BE2C (cell line): ENCODE measurements around the gene RTN3. TPM values are rescaled to one million over a fixed set of nuclear protein-coding genes. Genes with fewer than 3 reads are reported as not detected.
"Not testable (repeated sequence)": the region's sequence is repeated elsewhere in the genome, so short reads cannot be mapped to it uniquely, and the experiment has no call there.

Experiments
- DNase-seq: peaks from one replicate; pipeline ENCODE4 v3.0.0-alpha.2; 2020
- H3K27me3 ChIP-seq: fragments of 250-450 bp; sonication (Bioruptor Pico); 2 replicates; pipeline ENCODE4 v1.5.1; 2020; ENCODE audit warnings: mild to moderate bottlenecking
- H3K36me3 ChIP-seq: fragments of 250-450 bp; sonication (Bioruptor Pico); 2 replicates; pipeline ENCODE4 v1.5.1; 2020; ENCODE audit warnings: mild to moderate bottlenecking
- H3K4me1 ChIP-seq: fragments of 250-450 bp; sonication (Bioruptor Pico); 2 replicates; pipeline ENCODE4 v1.5.1; 2020
- H3K4me3 ChIP-seq: 2 replicates; pipeline ENCODE4 v1.5.1; 2011; ENCODE audit warnings: low read depth, low read length
- H3K9me3 ChIP-seq: fragments of 250-450 bp; sonication (Bioruptor Pico); 2 replicates; pipeline ENCODE4 v1.5.1; 2020
- polyA plus RNA-seq: library from polyadenylated mRNA; unstranded; fragments of >200 nt; gene quantifications from one replicate; pipeline ENCODE4 v1.2.1, GENCODE V29; 2012; ENCODE audit warnings: low read depth, missing spikeins; ENCODE audit not compliant: insufficient read length, insufficient read depth
- TF ChIP-seq, protein P1 (sequence below): IDR thresholded peaks from 2 replicates; pipeline ENCODE4 v1.5.1; 2012; ENCODE audit warnings: mild to moderate bottlenecking, low read depth, low read length

The RTN3 gene, protein sequence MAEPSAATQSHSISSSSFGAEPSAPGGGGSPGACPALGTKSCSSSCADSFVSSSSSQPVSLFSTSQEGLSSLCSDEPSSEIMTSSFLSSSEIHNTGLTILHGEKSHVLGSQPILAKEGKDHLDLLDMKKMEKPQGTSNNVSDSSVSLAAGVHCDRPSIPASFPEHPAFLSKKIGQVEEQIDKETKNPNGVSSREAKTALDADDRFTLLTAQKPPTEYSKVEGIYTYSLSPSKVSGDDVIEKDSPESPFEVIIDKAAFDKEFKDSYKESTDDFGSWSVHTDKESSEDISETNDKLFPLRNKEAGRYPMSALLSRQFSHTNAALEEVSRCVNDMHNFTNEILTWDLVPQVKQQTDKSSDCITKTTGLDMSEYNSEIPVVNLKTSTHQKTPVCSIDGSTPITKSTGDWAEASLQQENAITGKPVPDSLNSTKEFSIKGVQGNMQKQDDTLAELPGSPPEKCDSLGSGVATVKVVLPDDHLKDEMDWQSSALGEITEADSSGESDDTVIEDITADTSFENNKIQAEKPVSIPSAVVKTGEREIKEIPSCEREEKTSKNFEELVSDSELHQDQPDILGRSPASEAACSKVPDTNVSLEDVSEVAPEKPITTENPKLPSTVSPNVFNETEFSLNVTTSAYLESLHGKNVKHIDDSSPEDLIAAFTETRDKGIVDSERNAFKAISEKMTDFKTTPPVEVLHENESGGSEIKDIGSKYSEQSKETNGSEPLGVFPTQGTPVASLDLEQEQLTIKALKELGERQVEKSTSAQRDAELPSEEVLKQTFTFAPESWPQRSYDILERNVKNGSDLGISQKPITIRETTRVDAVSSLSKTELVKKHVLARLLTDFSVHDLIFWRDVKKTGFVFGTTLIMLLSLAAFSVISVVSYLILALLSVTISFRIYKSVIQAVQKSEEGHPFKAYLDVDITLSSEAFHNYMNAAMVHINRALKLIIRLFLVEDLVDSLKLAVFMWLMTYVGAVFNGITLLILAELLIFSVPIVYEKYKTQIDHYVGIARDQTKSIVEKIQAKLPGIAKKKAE
- 120 TPM for polyA plus RNA-seq

DNA sequence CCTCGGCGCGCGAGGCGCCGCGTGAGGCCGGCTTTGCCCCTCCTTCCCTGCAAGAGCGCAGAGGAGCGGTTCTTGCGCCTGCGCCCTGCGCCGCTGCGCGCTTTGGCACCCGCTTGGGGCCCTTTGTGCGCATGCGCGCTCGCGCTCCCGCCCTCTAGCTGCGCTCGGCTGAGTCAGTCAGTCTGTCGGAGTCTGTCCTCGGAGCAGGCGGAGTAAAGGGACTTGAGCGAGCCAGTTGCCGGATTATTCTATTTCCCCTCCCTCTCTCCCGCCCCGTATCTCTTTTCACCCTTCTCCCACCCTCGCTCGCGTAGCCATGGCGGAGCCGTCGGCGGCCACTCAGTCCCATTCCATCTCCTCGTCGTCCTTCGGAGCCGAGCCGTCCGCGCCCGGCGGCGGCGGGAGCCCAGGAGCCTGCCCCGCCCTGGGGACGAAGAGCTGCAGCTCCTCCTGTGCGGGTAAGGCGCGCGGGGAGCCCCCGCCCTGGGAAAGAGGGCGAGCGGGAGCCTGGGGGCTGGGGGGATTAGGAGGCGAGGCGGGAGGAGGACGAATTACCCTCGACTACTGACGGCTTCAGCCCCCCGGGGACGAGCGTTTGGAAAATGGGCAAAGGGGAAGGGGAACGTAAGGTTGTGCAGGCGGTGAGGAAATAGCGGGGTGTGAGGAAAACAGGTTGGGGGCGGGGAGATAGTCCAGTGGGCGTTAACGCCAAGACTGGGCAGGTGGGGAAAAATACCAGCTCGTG, at the start of gene RTN3:
Gene RTN3 (plus strand): TSS at position 180 of the 745 bp plus-strand sequence. CDS start 137 bp downstream, at position 317.
- no peaks in the 10 kb centered on the region for H3K4me1 ChIP-seq
- TF ChIP-seq, protein P1, sequence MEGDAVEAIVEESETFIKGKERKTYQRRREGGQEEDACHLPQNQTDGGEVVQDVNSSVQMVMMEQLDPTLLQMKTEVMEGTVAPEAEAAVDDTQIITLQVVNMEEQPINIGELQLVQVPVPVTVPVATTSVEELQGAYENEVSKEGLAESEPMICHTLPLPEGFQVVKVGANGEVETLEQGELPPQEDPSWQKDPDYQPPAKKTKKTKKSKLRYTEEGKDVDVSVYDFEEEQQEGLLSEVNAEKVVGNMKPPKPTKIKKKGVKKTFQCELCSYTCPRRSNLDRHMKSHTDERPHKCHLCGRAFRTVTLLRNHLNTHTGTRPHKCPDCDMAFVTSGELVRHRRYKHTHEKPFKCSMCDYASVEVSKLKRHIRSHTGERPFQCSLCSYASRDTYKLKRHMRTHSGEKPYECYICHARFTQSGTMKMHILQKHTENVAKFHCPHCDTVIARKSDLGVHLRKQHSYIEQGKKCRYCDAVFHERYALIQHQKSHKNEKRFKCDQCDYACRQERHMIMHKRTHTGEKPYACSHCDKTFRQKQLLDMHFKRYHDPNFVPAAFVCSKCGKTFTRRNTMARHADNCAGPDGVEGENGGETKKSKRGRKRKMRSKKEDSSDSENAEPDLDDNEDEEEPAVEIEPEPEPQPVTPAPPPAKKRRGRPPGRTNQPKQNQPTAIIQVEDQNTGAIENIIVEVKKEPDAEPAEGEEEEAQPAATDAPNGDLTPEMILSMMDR: no peak
- no peaks in the 10 kb centered on the region for H3K27me3 ChIP-seq
- H3K9me3 ChIP-seq: no peaks in the 10 kb centered on the region
- peak within 1 kb of the TSS; percentile 83 for H3K4me3 ChIP-seq
- peak; percentile 94 for DNase-seq
- H3K36me3 ChIP-seq: no peaks in the 10 kb centered on the region

DNA sequence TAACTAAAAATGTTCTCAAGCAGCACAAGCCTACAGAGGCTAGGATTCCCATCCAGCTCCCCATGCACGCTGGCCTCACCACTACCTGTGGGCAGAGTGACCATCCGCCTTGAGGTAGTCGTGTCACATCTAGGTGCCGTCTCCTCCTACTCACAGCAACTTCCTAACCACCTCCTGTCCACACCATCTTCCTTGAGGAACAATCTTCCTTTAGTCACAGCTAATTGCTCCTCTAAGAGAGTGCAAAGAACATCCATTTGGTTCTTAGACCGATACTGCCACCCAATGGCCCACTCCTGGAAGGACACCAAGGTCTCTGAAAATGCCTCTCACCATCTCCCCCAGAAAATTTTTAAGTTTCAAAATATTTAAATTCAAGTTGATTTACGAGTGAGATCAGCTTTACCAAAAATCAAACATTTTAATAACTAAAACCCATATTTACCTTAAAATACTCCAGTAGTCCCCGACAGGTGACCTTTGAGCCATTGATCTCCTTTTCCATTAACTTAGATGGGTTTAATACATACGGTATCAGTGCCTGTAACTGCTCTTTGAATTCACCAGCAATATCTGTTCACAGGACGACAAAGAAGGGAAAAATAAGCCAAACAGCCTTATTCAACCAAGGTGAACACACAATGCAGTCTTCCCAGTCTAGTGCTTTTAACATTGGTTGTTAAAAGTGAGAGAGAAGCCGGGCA, 45.4 kb upstream of the RTN3 start:
- DNase-seq: peak; percentile 43
- no peaks in the 10 kb centered on the region for H3K4me1 ChIP-seq
- no peaks in the 10 kb centered on the region for H3K36me3 ChIP-seq
- TF ChIP-seq, protein P1: peak; percentile 72
- H3K4me3 ChIP-seq: no peak overlapping the region
- no peaks in the 10 kb centered on the region for H3K9me3 ChIP-seq
- H3K27me3 ChIP-seq: no peaks in the 10 kb centered on the region

DNA sequence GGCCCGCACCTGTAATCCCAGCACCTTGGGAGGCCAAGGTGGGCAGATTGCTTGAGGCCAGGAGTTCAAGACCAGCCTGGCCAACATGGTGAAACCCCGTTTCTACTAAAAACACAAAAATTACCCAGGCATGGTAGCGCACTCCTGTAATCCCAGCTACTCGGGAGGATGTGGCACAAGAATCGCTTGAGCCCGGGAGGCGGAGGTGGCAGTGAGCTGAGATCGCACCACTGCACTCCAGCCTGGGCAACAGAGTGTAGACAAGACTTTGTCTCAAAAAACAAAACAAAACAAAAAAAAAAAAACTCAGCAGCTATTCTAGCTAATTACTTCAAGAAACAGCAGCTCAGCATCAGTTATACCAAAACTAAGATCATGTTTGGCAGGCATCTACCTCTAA, 42.9 kb upstream of the RTN3 start:
- not testable (repeated sequence) for H3K36me3 ChIP-seq, H3K4me1 ChIP-seq, H3K4me3 ChIP-seq, H3K9me3 ChIP-seq, H3K27me3 ChIP-seq, DNase-seq

DNA sequence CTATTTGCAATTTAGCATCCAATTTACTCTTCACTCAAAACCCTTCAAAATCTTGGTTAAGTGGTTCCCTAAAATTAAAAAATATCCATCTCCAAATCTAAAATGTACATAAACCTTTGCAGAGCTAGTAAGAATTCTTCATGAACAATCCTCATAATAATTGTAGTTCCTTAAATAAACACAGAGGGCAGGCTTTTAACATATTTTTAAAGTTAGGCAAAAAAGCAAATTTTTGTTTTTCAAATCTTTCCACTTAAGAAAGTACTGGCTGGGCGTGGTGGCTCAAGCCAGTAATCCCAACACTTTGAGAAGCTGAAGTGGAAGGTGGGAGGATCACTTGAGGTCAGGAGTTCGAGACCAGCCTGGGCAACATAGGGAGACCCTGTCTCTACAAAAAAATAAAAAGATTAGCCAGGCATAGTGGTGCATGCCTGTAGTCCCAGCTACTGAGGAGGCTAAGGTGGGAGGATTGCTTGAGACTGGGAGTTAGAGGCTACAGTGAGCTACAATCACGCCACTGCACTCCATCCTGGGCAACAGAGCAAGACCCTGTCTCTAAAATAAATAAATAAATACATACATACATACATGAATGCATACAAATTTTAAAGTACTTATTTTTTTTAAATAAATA, 42.0 kb upstream of the RTN3 start:
- no peaks in the 10 kb centered on the region for H3K4me1 ChIP-seq
- TF ChIP-seq, protein P1: no peak
- H3K27me3 ChIP-seq: no peaks in the 10 kb centered on the region
- H3K9me3 ChIP-seq: no peaks in the 10 kb centered on the region
- H3K36me3 ChIP-seq: no peaks in the 10 kb centered on the region
- no peak for DNase-seq
- H3K4me3 ChIP-seq: no peak overlapping the region

GRCh38 chr11:63641727-63642126, 39.6 kb upstream of the RTN3 start:
- H3K27me3 ChIP-seq: no peaks in the 10 kb centered on the region
- DNase-seq: no peak
- H3K4me1 ChIP-seq: no peaks in the 10 kb centered on the region
- no peaks in the 10 kb centered on the region for H3K9me3 ChIP-seq
- no peak overlapping the region for H3K4me3 ChIP-seq
- H3K36me3 ChIP-seq: no peaks in the 10 kb centered on the region
- TF ChIP-seq, protein P1: no peak
